NCI-H460 (cell line): ENCODE measurements around the gene BTBD10. TPM values are rescaled to one million over a fixed set of nuclear protein-coding genes. Genes with fewer than 3 reads are reported as not detected.
"Not testable (repeated sequence)": the region's sequence is repeated elsewhere in the genome, so short reads cannot be mapped to it uniquely, and the experiment has no call there.

ENCODE experiments used
- DNase-seq: peaks from one replicate; pipeline ENCODE4 v3.0.0-alpha.2; 2016; ENCODE audit warnings: low read depth; ENCODE audit errors: extremely low read depth
- total RNA-seq: library from RNA; depleted of rRNA; stranded (reverse); fragments of >200 nt; shearing (Covaris generic); gene quantifications from 2 replicates; pipeline ENCODE4 v1.2.3, GENCODE V29; 2014

The BTBD10 gene
- total RNA-seq, 1 experiment from 2014 or later, result 57.0 TPM

GRCh38 chr11:13445588-13445987, 17.4 kb downstream of the BTBD10 start:
- DNase-seq, result no peak

- peak; percentile 92 for DNase-seq
These were observed 22.7 kb downstream of the BTBD10 start for GRCh38 chr11:13440100-13440855.

GRCh38 chr11:13438291-13438690, 24.7 kb downstream of the BTBD10 start:
- no peak for DNase-seq

GRCh38 chr11:13436836-13437235, 26.2 kb downstream of the BTBD10 start:
- DNase-seq, result not testable (repeated sequence)

GRCh38 chr11:13434247-13435205, 28.5 kb downstream of the BTBD10 start:
- peak; percentile 76 for DNase-seq

- no peak for DNase-seq
These were observed 29.6 kb downstream of the BTBD10 start for GRCh38 chr11:13433437-13433836.

- no peak for DNase-seq
These were observed 33.2 kb downstream of the BTBD10 start for GRCh38 chr11:13429836-13430235.

- DNase-seq, result no peak
These were observed 33.7 kb downstream of the BTBD10 start for GRCh38 chr11:13429288-13429687.

GRCh38 chr11:13427440-13427839, 35.6 kb downstream of the BTBD10 start:
- no peak for DNase-seq

GRCh38 chr11:13423372-13423771, 39.6 kb downstream of the BTBD10 start:
- no peak for DNase-seq

GRCh38 chr11:13421561-13421960, 41.5 kb downstream of the BTBD10 start:
- no peak for DNase-seq

GRCh38 chr11:13415201-13415600, 47.8 kb downstream of the BTBD10 start:
- no peak for DNase-seq

- DNase-seq, result no peak
These were observed 57.8 kb downstream of the BTBD10 start for GRCh38 chr11:13405220-13405619.

GRCh38 chr11:13398335-13398734, 64.7 kb downstream of the BTBD10 start:
- not testable (repeated sequence) for DNase-seq

- no peak for DNase-seq
These were observed 71.8 kb downstream of the BTBD10 start for GRCh38 chr11:13391217-13391616.

- no peak for DNase-seq
These were observed 74.3 kb downstream of the BTBD10 start for GRCh38 chr11:13388741-13389140.

GRCh38 chr11:13386567-13386966, 76.5 kb downstream of the BTBD10 start:
- no peak for DNase-seq

GRCh38 chr11:13384908-13385640, 77.9 kb downstream of the BTBD10 start:
- peak; percentile 34 for DNase-seq

GRCh38 chr11:13382751-13383150, 80.3 kb downstream of the BTBD10 start:
- no peak for DNase-seq

- no peak for DNase-seq
These were observed 82.3 kb downstream of the BTBD10 start for GRCh38 chr11:13380731-13381130.

GRCh38 chr11:13378316-13378715, 84.7 kb downstream of the BTBD10 start:
- DNase-seq, result peak; percentile 14
